GM19455 (cell line): ENCODE data around the gene LINC01488.

Experiments
- ATAC-seq: cut with Tn5 transposase; IDR thresholded peaks from one replicate; pipeline ENCODE4 v1.9.1; 2021; ENCODE audit not compliant: unreplicated experiment

The LINC01488 gene

GRCh38 chr11:69525516-69526452 is 44.3 kb downstream of the LINC01488 start:
- no peak for ATAC-seq

DNA sequence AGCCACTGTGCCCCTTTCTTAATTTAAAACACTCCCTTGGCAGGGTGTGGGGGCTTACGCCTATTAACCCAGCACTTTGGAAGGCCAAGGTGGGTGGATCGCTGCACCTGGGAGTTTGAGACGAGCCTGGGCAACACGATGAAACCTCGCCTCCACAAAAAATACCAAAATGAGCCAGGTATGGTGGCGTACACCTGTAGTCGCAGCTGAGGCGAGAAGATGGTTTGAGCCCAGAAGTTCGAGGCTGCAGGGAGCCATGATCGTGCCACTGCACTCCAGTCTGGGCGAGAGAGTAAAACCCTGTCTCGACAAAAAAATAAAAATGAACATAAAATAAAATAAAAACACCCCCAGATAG is 45.0 kb downstream of the LINC01488 start:
- no peak for ATAC-seq

- ATAC-seq = no peak
Measured at GRCh38 chr11:69529001-69529400, 47.5 kb downstream of the LINC01488 start.

- ATAC-seq = no peak
Measured at GRCh38 chr11:69530278-69531070, 49.0 kb downstream of the LINC01488 start.

GRCh38 chr11:69531071-69531716 is 49.7 kb downstream of the LINC01488 start:
- ATAC-seq = no peak

DNA sequence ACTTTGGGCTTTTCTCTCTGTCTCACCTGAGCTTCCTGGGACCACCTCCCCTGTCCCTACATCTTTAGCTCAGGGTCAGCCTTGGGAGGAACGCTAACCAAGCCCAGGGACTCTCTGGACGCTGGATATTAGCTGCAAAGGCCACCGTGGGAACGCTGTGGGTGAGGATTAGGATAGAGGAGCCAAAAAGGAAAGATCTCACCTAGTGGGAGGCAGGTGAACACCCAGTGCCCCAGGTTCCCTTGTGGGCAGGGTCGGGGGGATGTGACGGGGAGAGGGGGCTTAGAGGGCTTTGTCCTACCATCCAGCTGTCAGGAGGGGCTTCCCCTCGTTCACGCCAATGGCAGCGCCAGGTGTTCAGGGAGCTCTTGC is 50.2 kb downstream of the LINC01488 start:
- no peak for ATAC-seq

- no peak for ATAC-seq
Measured at GRCh38 chr11:69533296-69534165, 52.1 kb downstream of the LINC01488 start.

- ATAC-seq = no peak
Measured at GRCh38 chr11:69534166-69534530, 52.7 kb downstream of the LINC01488 start.

DNA sequence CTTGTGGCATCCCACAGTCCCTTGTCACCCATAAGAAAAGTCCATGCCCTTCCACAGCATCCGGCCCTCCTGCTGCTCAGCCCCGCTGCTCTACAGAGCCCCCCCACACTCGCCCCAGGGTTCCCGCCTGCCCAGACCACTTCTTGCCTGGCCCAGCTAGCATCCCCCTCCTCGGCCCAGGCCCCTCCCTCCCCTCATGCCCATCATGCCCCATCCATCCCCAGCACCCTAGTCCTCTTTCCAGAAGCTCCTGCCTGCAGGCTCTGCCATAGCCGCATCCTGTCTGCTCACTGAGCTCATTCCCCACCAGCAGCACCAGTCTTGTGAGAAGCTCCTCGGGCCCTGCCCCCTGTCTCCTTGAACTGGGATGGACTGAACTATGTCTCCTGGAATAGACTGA is 54.4 kb downstream of the LINC01488 start:
- ATAC-seq = no peak

DNA sequence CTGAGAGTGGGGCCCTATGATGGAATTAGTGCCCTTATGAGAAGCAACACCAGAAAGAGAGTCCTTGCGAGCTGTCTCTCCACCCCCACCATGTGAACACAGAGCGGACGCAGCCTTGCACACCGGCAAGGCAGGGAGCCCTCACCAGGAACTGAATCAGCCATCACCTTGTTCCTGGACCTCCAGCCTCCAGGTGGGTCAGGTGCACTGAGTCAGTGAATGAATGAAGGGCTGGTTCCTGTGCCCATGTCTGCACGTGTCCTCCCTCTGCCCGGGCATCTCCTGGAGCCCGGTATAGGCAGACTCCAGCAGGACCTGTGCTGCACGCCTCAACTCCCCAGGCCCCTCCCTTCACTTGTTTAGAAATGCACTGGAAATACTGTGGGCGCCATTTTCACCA is 54.9 kb downstream of the LINC01488 start:
- no peak for ATAC-seq

- no peak for ATAC-seq
Measured at GRCh38 chr11:69537126-69537525, 55.7 kb downstream of the LINC01488 start.

DNA sequence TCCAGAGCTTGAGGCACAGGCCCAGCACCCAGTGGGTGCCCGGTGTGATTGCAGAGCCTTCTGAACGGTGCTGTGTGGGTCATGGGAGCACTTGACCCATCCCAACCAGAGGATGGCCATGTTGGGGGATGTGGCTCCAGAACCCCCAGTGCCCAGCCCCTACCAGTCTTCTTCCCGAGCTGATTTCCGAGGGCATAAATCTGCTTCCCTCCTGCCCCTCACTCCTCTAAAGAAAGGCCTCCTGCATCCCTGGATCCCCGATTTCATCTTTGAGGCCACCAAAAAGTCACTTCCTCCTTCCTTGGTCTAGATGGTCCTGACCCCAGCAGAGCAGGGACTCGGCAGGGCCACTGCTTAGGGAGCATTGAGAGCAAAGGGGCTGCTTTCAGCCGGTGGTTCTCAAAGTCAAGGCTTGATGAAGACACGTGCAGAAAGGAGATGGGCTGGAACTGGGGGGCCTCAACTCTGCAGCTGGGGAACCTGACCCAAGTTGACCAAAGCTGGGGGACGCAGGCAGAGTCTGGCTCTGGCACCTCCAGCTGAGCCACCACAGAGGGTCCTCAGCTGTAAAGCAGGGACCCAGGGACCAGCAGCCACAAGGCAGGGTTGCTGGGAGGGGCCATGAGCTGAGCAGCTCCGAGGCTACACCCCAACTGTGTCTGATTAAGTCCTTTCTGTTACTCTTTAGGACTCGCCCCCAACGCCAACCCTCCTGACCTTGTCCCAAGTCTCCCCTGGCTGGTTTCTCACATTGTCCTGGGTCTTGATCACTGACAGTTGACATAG is 56.6 kb downstream of the LINC01488 start:
- no peak for ATAC-seq

DNA sequence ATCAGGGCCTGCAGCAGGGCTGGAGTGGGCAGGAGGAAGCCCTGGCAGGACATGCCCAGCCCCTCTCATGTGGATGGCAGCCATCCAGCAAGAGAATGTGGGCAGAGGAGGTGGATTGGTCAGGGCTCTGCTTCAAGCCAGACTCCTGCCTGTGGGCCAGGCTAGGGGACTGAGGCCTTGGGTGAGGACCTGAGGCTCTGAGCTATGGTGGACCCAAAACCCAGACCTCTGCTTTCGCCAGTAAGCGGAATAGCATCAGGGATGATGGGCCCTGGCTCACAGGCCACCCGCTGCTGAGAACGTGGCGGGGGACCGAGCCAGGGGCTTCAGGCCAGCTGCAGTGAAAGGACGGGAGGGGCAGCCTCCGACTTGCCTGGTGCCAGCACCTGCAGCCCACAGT is 57.4 kb downstream of the LINC01488 start:
- no peak for ATAC-seq

GRCh38 chr11:69539416-69540117 is 58.1 kb downstream of the LINC01488 start:
- no peak for ATAC-seq

DNA sequence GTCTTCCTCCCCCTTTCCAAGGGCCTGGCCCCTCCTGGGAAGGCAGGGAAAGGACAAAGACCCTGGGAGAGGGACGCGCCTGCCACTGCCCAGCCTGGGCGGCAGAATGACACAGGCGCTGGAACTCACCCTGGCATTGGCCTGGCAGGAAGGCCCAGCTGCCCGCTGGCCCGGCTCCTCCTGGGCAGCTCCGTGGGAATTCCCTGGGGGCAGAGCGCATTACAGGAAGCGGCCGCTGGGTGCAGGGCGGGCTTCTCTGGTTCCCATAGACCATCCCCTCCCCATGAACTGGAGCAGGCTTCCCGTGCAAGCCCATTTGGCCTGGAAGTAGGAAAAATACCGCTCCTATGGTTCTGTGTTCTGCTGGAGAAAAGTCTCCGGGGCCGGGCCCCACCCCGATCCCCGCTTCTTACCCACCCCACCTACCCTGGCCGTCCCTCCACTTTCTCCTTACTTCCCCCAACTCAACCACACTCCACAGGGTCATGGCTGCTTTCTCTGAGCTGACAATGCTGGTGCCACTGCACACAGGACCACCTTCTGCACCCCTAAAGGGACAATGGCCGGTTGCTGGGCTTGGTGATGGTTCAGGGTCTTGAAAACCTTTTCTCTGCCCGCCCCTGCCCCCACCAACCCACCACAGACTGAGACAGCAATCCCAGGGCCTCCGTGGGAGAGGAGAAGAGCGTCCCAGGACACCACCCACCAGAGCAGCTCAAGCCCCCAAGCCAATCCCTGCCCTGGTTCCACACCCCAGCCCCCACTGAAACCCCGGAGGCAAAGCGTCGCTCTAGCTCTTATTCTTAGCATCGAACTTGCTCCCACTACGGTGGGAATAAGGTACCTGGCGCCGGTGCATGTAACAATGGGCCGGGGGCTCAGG is 58.9 kb downstream of the LINC01488 start:
- no peak for ATAC-seq

GRCh38 chr11:69541001-69541285 is 59.5 kb downstream of the LINC01488 start:
- ATAC-seq = no peak

DNA sequence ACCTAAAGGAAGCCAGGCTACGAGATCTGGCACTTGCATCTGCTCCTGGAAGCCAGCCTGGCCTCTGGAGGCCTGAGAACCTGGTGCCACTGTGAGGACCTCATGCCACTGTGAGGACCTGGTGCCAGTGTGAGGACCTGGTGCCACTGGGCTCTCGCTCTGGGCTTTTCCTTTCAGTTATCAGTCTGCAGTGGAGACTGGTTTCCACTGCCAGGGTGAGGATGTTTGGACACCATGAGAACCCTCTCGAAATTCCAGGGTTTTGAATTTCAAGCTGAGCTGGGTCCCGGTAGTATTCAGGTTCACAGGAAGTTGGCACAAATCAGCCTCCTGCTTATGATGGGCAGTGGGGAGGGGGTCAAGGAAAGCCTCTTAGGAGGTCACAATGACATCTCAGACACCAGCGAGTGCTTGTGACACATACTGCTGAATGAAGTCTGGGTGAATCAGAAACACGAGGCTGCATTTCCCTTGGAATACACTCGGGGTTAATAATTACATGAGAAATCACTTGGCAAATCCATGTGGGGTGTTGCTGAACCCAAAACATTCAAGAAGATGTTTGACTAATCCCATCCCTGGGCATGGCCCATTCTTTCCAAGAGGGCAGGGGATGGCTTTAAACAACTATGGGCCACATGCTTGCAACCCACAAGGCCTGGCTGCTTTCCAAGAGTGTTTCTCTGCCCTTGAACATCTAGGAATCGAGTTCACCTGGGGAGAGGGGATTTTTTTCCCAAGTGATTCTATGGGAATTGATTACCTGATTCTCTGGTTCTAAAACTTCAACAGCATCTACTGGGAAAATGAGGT is 60.2 kb downstream of the LINC01488 start:
- no peak for ATAC-seq
